Fibroblast of lung (primary cell): Measurements from ENCODE around the gene PRKCH. TPM values are rescaled to one million over a fixed set of nuclear protein-coding genes. Genes with fewer than 3 reads are reported as not detected.

Experiments used
- DNase-seq, 2 donors: peaks; one replicate each; pipeline versions ENCODE4 v3.0.0 to v3.0.0-alpha.2; 2010; ENCODE audit warnings: low read depth in 2 of 2
- H2AFZ ChIP-seq: 2 replicates; pipeline ENCODE4 v1.5.1; 2012; ENCODE audit warnings: low read length, control low read depth, inconsistent platforms
- H3K27ac ChIP-seq: 2 replicates; pipeline ENCODE4 v1.5.1; 2011; ENCODE audit warnings: low read length, control low read depth; ENCODE audit not compliant: insufficient read depth
- H3K27me3 ChIP-seq: 2 replicates; pipeline ENCODE4 v1.5.1; 2011; ENCODE audit warnings: mild to moderate bottlenecking, low read length; ENCODE audit not compliant: control insufficient read depth, insufficient read depth
- H3K36me3 ChIP-seq: 2 replicates; pipeline ENCODE4 v1.5.1; 2011; ENCODE audit warnings: low read length; ENCODE audit not compliant: control insufficient read depth, insufficient read depth
- H3K4me1 ChIP-seq: 2 replicates; pipeline ENCODE4 v1.5.1; 2011; ENCODE audit warnings: low read length; ENCODE audit not compliant: control insufficient read depth, insufficient read depth; ENCODE audit errors: extremely low read depth
- H3K4me2 ChIP-seq: 2 replicates; pipeline ENCODE4 v1.5.1; 2011; ENCODE audit warnings: low read length, control low read depth; ENCODE audit not compliant: insufficient read depth; ENCODE audit errors: extremely low read depth
- H3K4me3 ChIP-seq, 4 experiments: fragments of 200-600 bp in 1 of 4; sonication (generic) in 1 of 4; replicated peaks in 1 of 4; 2 replicates each; pipeline ENCODE4 v1.5.1; 2011 to 2016; ENCODE audit warnings: low read length in 4 of 4, low read depth in 3 of 4, mild to moderate bottlenecking in 3 of 4, control low read depth in 2 of 4, inconsistent platforms in 1 of 4, mixed read lengths in 1 of 4; ENCODE audit not compliant: insufficient read depth in 1 of 4; ENCODE audit errors: control extremely low read depth in 1 of 4
- H3K79me2 ChIP-seq: 2 replicates; pipeline ENCODE4 v1.5.1; 2012; ENCODE audit warnings: mild to moderate bottlenecking, low read length, inconsistent platforms; ENCODE audit not compliant: control insufficient read depth, insufficient read depth
- H3K9ac ChIP-seq: 2 replicates; pipeline ENCODE4 v1.5.1; 2011; ENCODE audit warnings: mild to moderate bottlenecking, low read length, control low read depth; ENCODE audit not compliant: insufficient read depth
- H3K9me3 ChIP-seq: 2 replicates; pipeline ENCODE4 v1.5.1; 2012; ENCODE audit warnings: low read depth, low read length; ENCODE audit not compliant: control insufficient read depth, insufficient read depth
- H4K20me1 ChIP-seq: 2 replicates; pipeline ENCODE4 v1.5.1; 2011; ENCODE audit warnings: low read length; ENCODE audit not compliant: control insufficient read depth, insufficient read depth; ENCODE audit errors: extremely low read depth
- EZH2 ChIP-seq: IDR thresholded peaks from 2 replicates; pipeline ENCODE4 v1.5.1; 2012; ENCODE audit warnings: low read length, control low read depth, mild to moderate bottlenecking; ENCODE audit errors: missing control alignments
- polyA plus RNA-seq, 2 donors: library from polyadenylated mRNA; depleted of rRNA in 1 of 2; stranded (reverse) in 1 of 2; unstranded in 1 of 2; fragments of >200 nt; gene quantifications; 2 replicates each; pipeline ENCODE4 v1.2.1, GENCODE V29; 2011 to 2012; ENCODE audit warnings: missing spikeins in 1 of 2
- total RNA-seq: library from RNA; depleted of rRNA; stranded (reverse); fragments of >200 nt; gene quantifications from 2 replicates; pipeline ENCODE4 v1.2.1, GENCODE V29; 2014
- TF ChIP-seq, protein P1 (sequence below), 2 donors: IDR thresholded peaks in 1 of 2; conservative IDR thresholded peaks in 1 of 2; 1 replicate in 1 of 2; 2 replicates in 1 of 2; pipeline ENCODE4 v1.5.1; 2011 to 2012; ENCODE audit warnings: low read length in 2 of 2, control low read depth in 1 of 2, inconsistent platforms in 1 of 2, low read depth in 1 of 2, mild to moderate bottlenecking in 1 of 2

PRKCH gene
- total and polyA plus RNA-seq, 2 donors (not counting 1 experiment from before 2014, with no cell fraction given), result 2.9 to 5.4 TPM

- no peak overlapping the region for H3K27ac ChIP-seq
- TF ChIP-seq EZH2, result no peak
- TF ChIP-seq, protein P1, sequence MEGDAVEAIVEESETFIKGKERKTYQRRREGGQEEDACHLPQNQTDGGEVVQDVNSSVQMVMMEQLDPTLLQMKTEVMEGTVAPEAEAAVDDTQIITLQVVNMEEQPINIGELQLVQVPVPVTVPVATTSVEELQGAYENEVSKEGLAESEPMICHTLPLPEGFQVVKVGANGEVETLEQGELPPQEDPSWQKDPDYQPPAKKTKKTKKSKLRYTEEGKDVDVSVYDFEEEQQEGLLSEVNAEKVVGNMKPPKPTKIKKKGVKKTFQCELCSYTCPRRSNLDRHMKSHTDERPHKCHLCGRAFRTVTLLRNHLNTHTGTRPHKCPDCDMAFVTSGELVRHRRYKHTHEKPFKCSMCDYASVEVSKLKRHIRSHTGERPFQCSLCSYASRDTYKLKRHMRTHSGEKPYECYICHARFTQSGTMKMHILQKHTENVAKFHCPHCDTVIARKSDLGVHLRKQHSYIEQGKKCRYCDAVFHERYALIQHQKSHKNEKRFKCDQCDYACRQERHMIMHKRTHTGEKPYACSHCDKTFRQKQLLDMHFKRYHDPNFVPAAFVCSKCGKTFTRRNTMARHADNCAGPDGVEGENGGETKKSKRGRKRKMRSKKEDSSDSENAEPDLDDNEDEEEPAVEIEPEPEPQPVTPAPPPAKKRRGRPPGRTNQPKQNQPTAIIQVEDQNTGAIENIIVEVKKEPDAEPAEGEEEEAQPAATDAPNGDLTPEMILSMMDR (conservative IDR thresholded peaks at IDR 0.05 in 1 of 2, IDR thresholded peaks at IDR 0.05 in 1 of 2; ENCODE audit: low read depth in 1 of 2, low read length in 2 of 2), result no peak
- H2AFZ ChIP-seq, result peak overlapping the region; percentile 66
- no peak overlapping the region for H3K4me2 ChIP-seq
- no peak overlapping the region for H3K9ac ChIP-seq
- H3K4me1 ChIP-seq, result no peaks in the 10 kb centered on the region
- DNase-seq, result peak; percentile 43 to 55
- no peaks in the 10 kb centered on the region for H3K79me2 ChIP-seq
- H3K36me3 ChIP-seq, result no peaks in the 10 kb centered on the region
- peak overlapping the region in 1 of 4 experiments; percentile 11 for H3K4me3 ChIP-seq
- no peaks in the 10 kb centered on the region for H4K20me1 ChIP-seq
- no peaks in the 10 kb centered on the region for H3K27me3 ChIP-seq
- no peaks in the 10 kb centered on the region for H3K9me3 ChIP-seq
Observed at GRCh38 chr14:61355892-61356325, 34.5 kb downstream of the PRKCH start.

DNA sequence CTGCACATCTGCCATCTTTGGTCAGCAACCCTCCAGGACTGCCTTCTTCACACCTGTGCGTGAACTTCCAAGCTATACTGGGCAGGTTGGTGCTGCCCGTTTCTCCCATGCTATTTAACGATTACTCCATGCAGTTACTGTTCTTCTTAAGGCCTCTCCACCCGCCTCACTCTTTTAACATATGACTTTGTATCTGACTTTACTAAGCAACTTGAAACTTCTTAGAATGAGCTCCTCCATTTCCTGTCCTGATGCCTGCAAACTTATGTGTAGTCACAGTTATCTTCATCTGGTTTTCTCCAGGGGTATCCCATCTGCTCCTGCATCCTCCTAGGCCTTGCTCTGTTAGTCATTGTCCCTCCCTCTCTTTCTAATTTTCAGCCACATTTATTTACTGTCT, 35.7 kb downstream of the PRKCH start:
- no peak overlapping the region for H3K27ac ChIP-seq

DNA sequence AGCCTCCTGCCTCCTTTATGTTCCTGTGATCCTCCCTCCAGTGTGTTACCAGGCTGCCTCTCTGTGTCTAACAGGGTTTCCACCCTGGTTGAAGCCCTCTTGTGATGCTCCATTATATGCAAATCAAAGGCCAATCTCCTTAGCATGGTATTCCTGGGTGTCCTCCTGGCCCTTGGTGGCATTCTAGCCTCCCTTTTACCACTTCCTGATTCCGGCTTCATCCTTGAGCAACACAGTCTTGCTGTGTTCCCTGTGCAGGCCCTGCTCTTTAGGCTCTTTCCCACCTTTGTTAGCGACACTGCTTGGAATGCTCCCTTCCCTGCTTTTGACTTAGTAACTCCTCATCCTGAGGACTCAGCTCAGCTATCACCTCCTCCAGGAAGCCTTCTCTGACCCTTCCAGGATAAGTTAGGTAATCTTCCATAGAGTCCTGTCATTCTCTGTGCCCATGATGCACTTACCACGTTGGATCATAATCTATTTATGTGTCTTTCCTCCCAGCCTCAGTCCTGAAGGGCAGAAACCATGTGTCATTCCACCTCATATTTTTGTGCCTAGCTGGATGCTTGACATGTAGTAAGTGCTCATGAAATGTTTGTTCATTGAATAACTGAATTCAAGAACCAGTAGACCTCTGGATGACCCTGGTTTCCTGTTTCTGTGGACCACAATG, 37.3 kb downstream of the PRKCH start:
- no peak for TF ChIP-seq EZH2
- TF ChIP-seq, protein P1 (conservative IDR thresholded peaks at IDR 0.05 in 1 of 2, IDR thresholded peaks at IDR 0.05 in 1 of 2; ENCODE audit: low read depth in 1 of 2, low read length in 2 of 2), result no peak
- Histone ChIP-seq H3K27ac (no peak overlapping the region), H2AFZ (no peak overlapping the region)

More for the DNA sequence above, 35.7 kb downstream of the PRKCH start:
- Histone ChIP-seq H2AFZ (no peak overlapping the region), H3K4me2 (no peak overlapping the region), H3K27me3 (no peaks in the 10 kb centered on the region), H3K9me3 (no peaks in the 10 kb centered on the region), H3K4me3 (no peak overlapping the region), H4K20me1 (no peaks in the 10 kb centered on the region), H3K9ac (no peak overlapping the region), H3K79me2 (no peaks in the 10 kb centered on the region), H3K36me3 (no peaks in the 10 kb centered on the region), H3K4me1 (no peaks in the 10 kb centered on the region)
- no peak for DNase-seq
- TF ChIP-seq EZH2, result no peak
- TF ChIP-seq, protein P1 (conservative IDR thresholded peaks at IDR 0.05 in 1 of 2, IDR thresholded peaks at IDR 0.05 in 1 of 2; ENCODE audit: low read depth in 1 of 2, low read length in 2 of 2), result no peak

More for the DNA sequence above, 37.3 kb downstream of the PRKCH start:
- Histone ChIP-seq H3K9me3 (no peaks in the 10 kb centered on the region), H3K27me3 (no peaks in the 10 kb centered on the region), H3K9ac (no peak overlapping the region), H3K4me3 (no peak overlapping the region), H3K4me1 (no peaks in the 10 kb centered on the region), H3K36me3 (no peaks in the 10 kb centered on the region), H3K4me2 (no peak overlapping the region), H3K79me2 (no peaks in the 10 kb centered on the region), H4K20me1 (no peaks in the 10 kb centered on the region)
- no peak for DNase-seq
